Activated CD8-positive, alpha-beta memory T cell treated with anti-CD3 and anti-CD28 coated beads, Interleukin-2, amount 50 U/mL, for 4 hours (primary cell): Measurements from ENCODE around the gene MYOC.
"Not testable (repeated sequence)": the region's sequence is repeated elsewhere in the genome, so short reads cannot be mapped to it uniquely, and the experiment has no call there.

Source experiments
- DNase-seq: peaks from one replicate; pipeline ENCODE4 v3.0.0-alpha.2; 2020

The MYOC gene

GRCh38 chr1:171646249-171646560, 6.3 kb downstream of the MYOC start:
- DNase-seq: no peak

- no peak for DNase-seq
Measured at GRCh38 chr1:171645553-171646248, 6.8 kb downstream of the MYOC start.

GRCh38 chr1:171644805-171645483, 7.5 kb downstream of the MYOC start:
- DNase-seq: peak; percentile 55

- no peak for DNase-seq
Measured at GRCh38 chr1:171643156-171643555, 9.3 kb downstream of the MYOC start.

- DNase-seq: no peak
Measured at GRCh38 chr1:171642197-171642596, 10.3 kb downstream of the MYOC start.

GRCh38 chr1:171641076-171641864, 11.2 kb downstream of the MYOC start:
- DNase-seq: no peak

GRCh38 chr1:171640225-171640624, 12.3 kb downstream of the MYOC start:
- no peak for DNase-seq

GRCh38 chr1:171637928-171638576, 14.4 kb downstream of the MYOC start:
- no peak for DNase-seq

- DNase-seq: no peak
Measured at GRCh38 chr1:171636141-171636540, 16.3 kb downstream of the MYOC start.

- no peak for DNase-seq
Measured at GRCh38 chr1:171635661-171636060, 16.8 kb downstream of the MYOC start.

- no peak for DNase-seq
Measured at GRCh38 chr1:171628225-171628624, 24.3 kb downstream of the MYOC start.

- DNase-seq: no peak
Measured at GRCh38 chr1:171627020-171627419, 25.5 kb downstream of the MYOC start.

GRCh38 chr1:171625225-171625624, 27.3 kb downstream of the MYOC start:
- DNase-seq: no peak

- no peak for DNase-seq
Measured at GRCh38 chr1:171623651-171624331, 28.7 kb downstream of the MYOC start.

- DNase-seq: no peak
Measured at GRCh38 chr1:171622152-171622462, 30.4 kb downstream of the MYOC start, which contains the start of gene MYOCOS. Gene MYOCOS (plus strand): TSS chr1:171622243. CDS start chr1:171623884, 1,641 bp downstream.

- no peak for DNase-seq
Measured at GRCh38 chr1:171616586-171616985, 35.9 kb downstream of the MYOC start.

- not testable (repeated sequence) for DNase-seq
Measured at GRCh38 chr1:171615122-171615906, 37.2 kb downstream of the MYOC start.

- DNase-seq: no peak
Measured at GRCh38 chr1:171613282-171613681, 39.2 kb downstream of the MYOC start.

GRCh38 chr1:171611306-171611705, 41.2 kb downstream of the MYOC start:
- no peak for DNase-seq

- no peak for DNase-seq
Measured at GRCh38 chr1:171610385-171610784, 42.1 kb downstream of the MYOC start.

- no peak for DNase-seq
Measured at GRCh38 chr1:171606402-171606941, 46.0 kb downstream of the MYOC start.

GRCh38 chr1:171603042-171603441, 49.4 kb downstream of the MYOC start:
- DNase-seq: not testable (repeated sequence)
